Upper lobe of left lung (tissue), 4 donors: ENCODE measurements around the gene NFIX.

ENCODE experiments used
- EP300 ChIP-seq, 4 donors: sonication (generic); formaldehyde crosslinking; IDR thresholded peaks; one replicate each; pipeline ENCODE4 v1.5.1; 2017; ENCODE audit warnings: antibody characterized with exemption in 4 of 4, control low read depth in 2 of 4
- POLR2A ChIP-seq, 4 donors: fragments of 450-650 bp; IDR thresholded peaks; one replicate each; pipeline ENCODE4 v1.5.1; 2016 to 2017; ENCODE audit warnings: antibody characterized with exemption in 4 of 4, mild to moderate bottlenecking in 2 of 4
- TF ChIP-seq, protein P1 (sequence below), 6 experiments: fragments of 450-650 bp in 4 of 6; fragments of 200-600 bp in 2 of 6; sonication (generic) in 2 of 6; IDR thresholded peaks; one replicate each; pipeline ENCODE4 v1.5.1; 2016 to 2019; ENCODE audit warnings: antibody characterized with exemption in 6 of 6

DNA sequence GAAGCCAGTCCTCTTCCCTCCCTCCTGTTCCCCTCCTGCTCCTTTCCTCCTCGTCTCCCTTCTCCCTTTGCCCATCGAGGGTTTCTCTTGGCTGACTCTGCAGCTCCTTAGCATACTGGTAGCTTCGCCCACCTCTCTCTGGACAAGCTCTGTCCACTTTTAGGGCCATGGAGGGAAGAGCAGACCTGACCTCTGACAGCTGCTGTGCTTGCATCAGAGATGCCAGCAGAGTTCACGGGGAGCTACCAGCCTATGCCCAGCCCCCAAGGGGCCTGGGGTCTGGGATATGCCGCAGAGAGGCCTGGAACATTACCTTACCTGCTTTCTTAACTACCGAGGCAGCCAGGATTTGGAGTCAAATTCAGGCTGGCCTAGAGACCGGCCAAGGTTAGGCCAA lies 87.7 kb downstream of the NFIX start:
- TF ChIP-seq, protein P1, sequence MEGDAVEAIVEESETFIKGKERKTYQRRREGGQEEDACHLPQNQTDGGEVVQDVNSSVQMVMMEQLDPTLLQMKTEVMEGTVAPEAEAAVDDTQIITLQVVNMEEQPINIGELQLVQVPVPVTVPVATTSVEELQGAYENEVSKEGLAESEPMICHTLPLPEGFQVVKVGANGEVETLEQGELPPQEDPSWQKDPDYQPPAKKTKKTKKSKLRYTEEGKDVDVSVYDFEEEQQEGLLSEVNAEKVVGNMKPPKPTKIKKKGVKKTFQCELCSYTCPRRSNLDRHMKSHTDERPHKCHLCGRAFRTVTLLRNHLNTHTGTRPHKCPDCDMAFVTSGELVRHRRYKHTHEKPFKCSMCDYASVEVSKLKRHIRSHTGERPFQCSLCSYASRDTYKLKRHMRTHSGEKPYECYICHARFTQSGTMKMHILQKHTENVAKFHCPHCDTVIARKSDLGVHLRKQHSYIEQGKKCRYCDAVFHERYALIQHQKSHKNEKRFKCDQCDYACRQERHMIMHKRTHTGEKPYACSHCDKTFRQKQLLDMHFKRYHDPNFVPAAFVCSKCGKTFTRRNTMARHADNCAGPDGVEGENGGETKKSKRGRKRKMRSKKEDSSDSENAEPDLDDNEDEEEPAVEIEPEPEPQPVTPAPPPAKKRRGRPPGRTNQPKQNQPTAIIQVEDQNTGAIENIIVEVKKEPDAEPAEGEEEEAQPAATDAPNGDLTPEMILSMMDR (IDR thresholded peaks at IDR 0.05): no peak
- TF ChIP-seq POLR2A (IDR thresholded peaks at IDR 0.05) (no peak), EP300 (IDR thresholded peaks at IDR 0.05) (no peak)
